ENCODE measurements around the gene GRID2. TPM values are rescaled to one million over a fixed set of nuclear protein-coding genes. Genes with fewer than 3 reads are reported as not detected.

The GRID2 gene
- polyA plus RNA-seq, 1 of the 3 experiments (the other 2 are of a cell fraction) = not detected

GRCh38 chr4:92304606-92305005 lies 840 bp downstream of the GRID2 start:
- no peak for TF ChIP-seq EZH2phosphoT487 (IDR thresholded peaks at IDR 0.05; ENCODE audit: borderline replicate concordance, low read depth)
- TF ChIP-seq JUND (IDR thresholded peaks at IDR 0.05) = no peak
- no peak for TF ChIP-seq USF1 (IDR thresholded peaks at IDR 0.05; ENCODE audit: borderline replicate concordance, low read depth)
- no peak for TF ChIP-seq FOXJ3 (CRISPR knock-in tag; IDR thresholded peaks at IDR 0.05)
- TF ChIP-seq FOXM1 (IDR thresholded peaks at IDR 0.05; ENCODE audit: low read depth) = no peak
- no peak for TF ChIP-seq USF2 (IDR thresholded peaks at IDR 0.05; ENCODE audit: borderline replicate concordance, low read depth, low read length)
- no peak for TF ChIP-seq NFIC (IDR thresholded peaks at IDR 0.05; ENCODE audit: borderline replicate concordance)
- no peak for TF ChIP-seq RXRA (IDR thresholded peaks at IDR 0.05; ENCODE audit: borderline replicate concordance, low read depth)
- no peak for TF ChIP-seq POLR2AphosphoS5 (IDR thresholded peaks at IDR 0.05; ENCODE audit: low read depth, low read length)
- no peak for TF ChIP-seq FOSL2 (IDR thresholded peaks at IDR 0.05; ENCODE audit: borderline replicate concordance, low read depth)
- no peak for TF ChIP-seq PBX3 (IDR thresholded peaks at IDR 0.05)
- no peak for TF ChIP-seq IRF3 (IDR thresholded peaks at IDR 0.05; ENCODE audit: low read depth, low read length)
- no peak for TF ChIP-seq NRF1 (IDR thresholded peaks at IDR 0.05; ENCODE audit: low read depth, low read length)
- TF ChIP-seq ELF1 (IDR thresholded peaks at IDR 0.05) = no peak
- TF ChIP-seq CTCF (IDR thresholded peaks at IDR 0.05) = no peak
- no peaks in the 10 kb centered on the region for H3K9me3 ChIP-seq
- ChIA-PET CTCF (interaction anchor here (0.7 kb wide), 1 partner anchor 193 kb away, joined by 3 read pairs; no protein-coding TSS in a partner anchor), POLR2A (no interaction called here)
- peak overlapping the region; percentile 94 for H3K4me2 ChIP-seq
- under 1% methylated on average over 18 of the region's 18 CpGs for WGBS (ENCODE audit: low lambda C conversion rate)
- no peak overlapping the region for H3K27ac ChIP-seq (ENCODE audit: low read depth in 2 of 2, low read length in 1 of 2)
- no peaks in the 10 kb centered on the region for H3K9me2 ChIP-seq
- H3K4me3 ChIP-seq (ENCODE audit: low read depth in 2 of 2, low read length in 1 of 2) = peak overlapping the region; percentile 49 to 65
- no peaks in the 10 kb centered on the region for H3K79me2 ChIP-seq (ENCODE audit: insufficient read depth)
- no peaks in the 10 kb centered on the region for H3K36me3 ChIP-seq (replicated peaks in 1 of 2; ENCODE audit: control insufficient read depth in 1 of 2, insufficient read depth in 2 of 2, low read length in 1 of 2)
- peaks cover 8% of the 10 kb centered on the region for H3F3A ChIP-seq (replicated peaks; ENCODE audit: insufficient read depth)
- no peak overlapping the region for H3K9ac ChIP-seq
- H3K4me1 ChIP-seq (ENCODE audit: control insufficient read depth in 1 of 2, insufficient read depth in 2 of 2, low read depth in 1 of 2, low read length in 1 of 2) = peaks cover 0 to 24% of the 10 kb centered on the region in 2 experiments; a peak in 2 of 4 replicates
- peaks cover 24% of the 10 kb centered on the region for H3K27me3 ChIP-seq (ENCODE audit: insufficient read depth)
- DNase-seq = peak; percentile 34
- peak overlapping the region; percentile 69; the same call in 1 of the 2 replicates for H2AFZ ChIP-seq (ENCODE audit: low read depth)
- H4K20me1 ChIP-seq (ENCODE audit: insufficient read depth) = no peaks in the 10 kb centered on the region

All from SK-N-SH (cell line).